B cell (primary cell): ENCODE data around the gene DEFB123.

ENCODE experiments used
- CTCF ChIP-seq: fragments of 200-600 bp; IDR thresholded peaks from one replicate; pipeline ENCODE4 v1.8.0; 2022; ENCODE audit warnings: antibody characterized with exemption, mild to moderate bottlenecking
- EZH2 ChIP-seq: IDR thresholded peaks from 2 replicates; pipeline ENCODE4 v1.6.1; 2012; ENCODE audit warnings: borderline replicate concordance, low read depth, mild to moderate bottlenecking, moderate library complexity, low read length; ENCODE audit not compliant: insufficient read depth, poor library complexity, severe bottlenecking

- TF ChIP-seq CTCF: no peak
- TF ChIP-seq EZH2: no peak
Observed at GRCh38 chr20:31497838-31498540, 57.6 kb downstream of the DEFB123 start.
